H9 (cell line): ENCODE data around the gene CLDN20. TPM values are rescaled to one million over a fixed set of nuclear protein-coding genes. Genes with fewer than 3 reads are reported as not detected.

Experiments used
- DNase-seq: peaks from one replicate; pipeline ENCODE4 v3.0.0-alpha.2; 2017
- H2AFZ ChIP-seq: one replicate; pipeline ENCODE4 v1.6.1; 2013; ENCODE audit warnings: mild to moderate bottlenecking, low read length, control low read depth, moderate library complexity
- H2AK5ac ChIP-seq: 2 replicates; pipeline ENCODE4 v1.6.1; 2013; ENCODE audit warnings: low read length, control low read depth, mixed read lengths; ENCODE audit not compliant: insufficient read length
- H2BK120ac ChIP-seq: one replicate; pipeline ENCODE4 v1.6.1; 2013; ENCODE audit warnings: low read depth, mild to moderate bottlenecking, low read length, control low read depth, inconsistent platforms; ENCODE audit not compliant: poor library complexity, severe bottlenecking
- H2BK12ac ChIP-seq: 2 replicates; pipeline ENCODE4 v1.6.1; 2013; ENCODE audit warnings: low read length, control low read depth, mixed read lengths, low read depth; ENCODE audit not compliant: insufficient read length
- H2BK15ac ChIP-seq: 2 replicates; pipeline ENCODE4 v1.6.1; 2013; ENCODE audit warnings: low read depth, low read length, control low read depth
- H2BK20ac ChIP-seq: one replicate; pipeline ENCODE4 v1.6.1; 2013; ENCODE audit warnings: low read depth, mild to moderate bottlenecking, low read length, control low read depth, inconsistent platforms; ENCODE audit not compliant: poor library complexity, severe bottlenecking
- H2BK5ac ChIP-seq: 2 replicates; pipeline ENCODE4 v1.6.1; 2013; ENCODE audit warnings: low read length, control low read depth, mixed read lengths; ENCODE audit not compliant: insufficient read length
- H3K14ac ChIP-seq: 2 replicates; pipeline ENCODE4 v1.6.1; 2013; ENCODE audit warnings: low read length, control low read depth; ENCODE audit not compliant: insufficient read depth
- H3K18ac ChIP-seq: 2 replicates; pipeline ENCODE4 v1.6.1; 2013; ENCODE audit warnings: low read depth, mild to moderate bottlenecking, mixed read lengths, low read length, control low read depth; ENCODE audit not compliant: insufficient read length
- H3K23ac ChIP-seq: 2 replicates; pipeline ENCODE4 v1.6.1; 2013; ENCODE audit warnings: low read length, control low read depth, mixed read lengths, low read depth; ENCODE audit not compliant: insufficient read length
- H3K23me2 ChIP-seq: 2 replicates; pipeline ENCODE4 v1.6.1; 2013; ENCODE audit warnings: low read depth, mild to moderate bottlenecking, mixed read lengths, low read length, control low read depth; ENCODE audit not compliant: insufficient read length, poor library complexity, severe bottlenecking
- H3K27ac ChIP-seq: 2 replicates; pipeline ENCODE4 v1.5.1; 2013; ENCODE audit warnings: low read length, control low read depth, mixed read lengths, low read depth; ENCODE audit not compliant: insufficient read length
- H3K27me3 ChIP-seq: 2 replicates; pipeline ENCODE4 v1.6.1; 2013; ENCODE audit warnings: low read length, control low read depth, inconsistent platforms; ENCODE audit not compliant: insufficient read depth
- H3K4ac ChIP-seq: 2 replicates; pipeline ENCODE4 v1.6.1; 2013; ENCODE audit warnings: low read depth, mild to moderate bottlenecking, control low read depth, inconsistent platforms, low read length, moderate library complexity
- H3K4me1 ChIP-seq: 2 replicates; pipeline ENCODE4 v1.6.1; 2013; ENCODE audit warnings: low read length, control low read depth, inconsistent platforms; ENCODE audit not compliant: insufficient read depth
- H3K4me2 ChIP-seq: 2 replicates; pipeline ENCODE4 v1.6.1; 2013; ENCODE audit warnings: low read length, control low read depth, mixed read lengths; ENCODE audit not compliant: insufficient read length, insufficient read depth
- H3K56ac ChIP-seq: 2 replicates; pipeline ENCODE4 v1.6.1; 2013; ENCODE audit warnings: low read depth, mild to moderate bottlenecking, mixed read lengths, low read length, control low read depth; ENCODE audit not compliant: insufficient read length
- H3K79me1 ChIP-seq: 2 replicates; pipeline ENCODE4 v1.6.1; 2013; ENCODE audit warnings: low read depth, mild to moderate bottlenecking, moderate library complexity, low read length, control low read depth, inconsistent platforms; ENCODE audit not compliant: insufficient read depth, poor library complexity, severe bottlenecking
- H3K79me2 ChIP-seq: 2 replicates; pipeline ENCODE4 v1.6.1; 2013; ENCODE audit warnings: low read length, control low read depth, inconsistent platforms; ENCODE audit not compliant: insufficient read depth
- H3K9ac ChIP-seq: 2 replicates; pipeline ENCODE4 v1.6.1; 2013; ENCODE audit warnings: low read length, control low read depth, mixed read lengths; ENCODE audit not compliant: insufficient read length; ENCODE audit errors: extremely low read depth
- H3K9me3 ChIP-seq: one replicate; pipeline ENCODE4 v1.6.1; 2013; ENCODE audit warnings: low read depth, low read length, inconsistent platforms; ENCODE audit not compliant: control insufficient read depth
- H3T11ph ChIP-seq: one replicate; pipeline ENCODE4 v1.6.1; 2013; ENCODE audit warnings: mild to moderate bottlenecking, low read length, control low read depth, inconsistent platforms
- H4K20me1 ChIP-seq: one replicate; pipeline ENCODE4 v1.6.1; 2013; ENCODE audit not compliant: control insufficient read depth, insufficient read length, insufficient read depth
- H4K5ac ChIP-seq: 2 replicates; pipeline ENCODE4 v1.6.1; 2013; ENCODE audit warnings: low read depth, mild to moderate bottlenecking, mixed read lengths, low read length, control low read depth; ENCODE audit not compliant: insufficient read length
- H4K8ac ChIP-seq: replicated peaks from 2 replicates; pipeline ENCODE4 v1.6.1; 2013; ENCODE audit warnings: low read length, control low read depth, mixed read lengths, low read depth; ENCODE audit not compliant: insufficient read length
- H4K91ac ChIP-seq: 2 replicates; pipeline ENCODE4 v1.6.1; 2013; ENCODE audit warnings: low read depth, mild to moderate bottlenecking, moderate library complexity, mixed read lengths, low read length, control low read depth; ENCODE audit not compliant: insufficient read length
- H3K27ac Mint-ChIP-seq, 3 experiments: 2 replicates in 2 of 3; 3 replicates in 1 of 3; pipeline ENCODE4 v1.8.0; 2020 to 2021; ENCODE audit warnings: mixed read lengths in 3 of 3, mild to moderate bottlenecking in 1 of 3, moderate library complexity in 1 of 3
- H3K27me3 Mint-ChIP-seq: 2 replicates; pipeline ENCODE4 v1.8.0; 2021; ENCODE audit warnings: low read depth, mild to moderate bottlenecking, moderate library complexity, mixed read lengths
- H3K36me3 Mint-ChIP-seq, 3 experiments: 2 replicates in 2 of 3; 3 replicates in 1 of 3; pipeline ENCODE4 v1.8.0; 2020 to 2021; ENCODE audit warnings: low read depth in 3 of 3, mixed read lengths in 3 of 3; ENCODE audit not compliant: insufficient read depth in 1 of 3
- H3K4me1 Mint-ChIP-seq, 2 experiments: 2 replicates each; pipeline ENCODE4 v1.8.0; 2020; ENCODE audit warnings: mixed read lengths in 2 of 2
- H3K4me3 Mint-ChIP-seq, 2 experiments: 2 replicates in 1 of 2; 3 replicates in 1 of 2; pipeline ENCODE4 v1.8.0; 2020 to 2021; ENCODE audit warnings: mild to moderate bottlenecking in 2 of 2, mixed read lengths in 2 of 2, moderate library complexity in 1 of 2
- H3K9me3 Mint-ChIP-seq, 2 experiments: 2 replicates in 1 of 2; 3 replicates in 1 of 2; pipeline ENCODE4 v1.8.0; 2020; ENCODE audit warnings: mild to moderate bottlenecking in 2 of 2, mixed read lengths in 2 of 2, moderate library complexity in 1 of 2
- CTCF ChIP-seq: fragments of 200-600 bp; sonication (generic); conservative IDR thresholded peaks from 3 replicates; pipeline ENCODE4 v1.8.0; 2021; ENCODE audit warnings: antibody characterized with exemption, mild to moderate bottlenecking
- WGBS: extraction: QIAGEN DNeasy Blood & Tissue Kit; methylation state at CpG from one replicate; pipeline ENCODE4 v1.1.7; 2013; ENCODE audit warnings: missing lambda C conversion rate, low lambda C conversion rate, mixed read lengths; ENCODE audit not compliant: insufficient read length; ENCODE audit errors: extremely low coverage; 5-methylcytosine and 5-hydroxymethylcytosine counted together
- total RNA-seq: library from RNA; stranded (reverse); gene quantifications from 2 replicates; pipeline ENCODE4 v1.2.1, GENCODE V29; 2021

CLDN20 gene
- total RNA-seq, 1 experiment from 2014 or later, result not detected

DNA sequence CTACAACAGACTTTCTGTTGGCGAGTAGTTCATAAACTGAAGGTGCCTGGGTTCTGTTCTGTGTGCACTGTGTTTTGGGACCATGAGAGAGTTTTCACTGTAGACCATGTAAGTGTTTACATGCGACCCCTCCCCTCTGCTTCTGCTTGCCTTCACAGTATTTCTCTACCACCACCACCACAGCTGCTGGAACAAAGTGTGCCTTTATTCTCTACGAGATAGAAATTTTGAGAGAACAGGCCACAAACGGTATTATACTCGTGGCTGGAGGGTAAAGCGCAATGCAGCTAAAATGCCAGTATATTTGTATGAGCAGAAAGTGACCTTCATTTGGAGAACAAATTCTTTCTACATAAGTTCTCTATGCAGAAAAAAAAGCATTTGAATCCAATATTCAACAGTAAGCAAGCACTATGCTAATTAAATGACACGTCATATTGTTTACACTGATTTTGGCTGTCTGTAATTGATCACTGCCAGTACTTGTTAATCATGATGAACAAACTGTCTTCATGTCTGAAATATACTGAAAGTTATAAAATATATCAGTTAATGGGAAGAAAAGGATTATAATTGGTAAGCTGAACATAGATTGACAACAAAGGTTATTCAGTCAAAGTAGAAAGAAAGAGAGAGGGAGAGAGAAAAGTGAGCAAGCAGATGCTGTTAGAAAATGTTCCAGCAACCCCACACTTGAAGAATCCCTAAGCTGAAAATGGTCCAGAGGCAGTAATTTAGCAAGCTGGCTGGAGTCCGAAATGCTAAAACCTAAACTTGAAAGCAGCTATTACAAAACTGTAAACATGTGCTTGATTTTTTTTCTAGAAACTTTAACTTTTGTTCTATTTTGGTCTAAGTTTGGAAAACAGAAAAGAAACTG is 8.8 kb downstream of the CLDN20 start:
- Histone ChIP-seq H3K4ac (no peak overlapping the region), H2BK12ac (no peak overlapping the region), H3K18ac (no peak overlapping the region), H3K79me1 (no peaks in the 10 kb centered on the region), H4K20me1 (no peaks in the 10 kb centered on the region), H3K4me1 (peaks cover 4% of the 10 kb centered on the region; the same call in 1 of the 2 replicates), H2BK20ac (peak overlapping the region; percentile 61), H3K56ac (no peak overlapping the region), H2AK5ac (peak overlapping the region; percentile 37), H2BK5ac (no peak overlapping the region), H3K23ac (no peak overlapping the region), H2AFZ (no peak overlapping the region), H3T11ph (peak overlapping the region; percentile 86), H2BK15ac (no peak overlapping the region), H3K9me3 (no peaks in the 10 kb centered on the region), H4K91ac (no peak overlapping the region), H3K9ac (no peak overlapping the region), H3K14ac (no peak overlapping the region), H2BK120ac (no peak overlapping the region), H3K27me3 (no peaks in the 10 kb centered on the region), H4K8ac (no peak overlapping the region), H4K5ac (no peak overlapping the region), H3K23me2 (no peaks in the 10 kb centered on the region), H3K4me2 (no peak overlapping the region), H3K27ac (peak overlapping the region; percentile 67), H3K79me2 (0 out of 2 replicates have a peak, but pooled peaks cover 1% of the 10 kb centered on the region)
- no peak for DNase-seq
- peaks cover 0 to 3% of the 10 kb centered on the region in 2 experiments; a peak in 1 of 5 replicates for H3K9me3 Mint-ChIP-seq
- peaks cover 23 to 27% of the 10 kb centered on the region in 2 experiments for H3K4me1 Mint-ChIP-seq
- H3K27ac Mint-ChIP-seq, result peak overlapping the region; percentile 49 to 89 (median 67); a peak in 6 of 7 replicates
- no peaks in the 10 kb centered on the region for H3K27me3 Mint-ChIP-seq
- WGBS, result no CpG with 5 or more reads among the region's 8 CpGs
- no peak overlapping the region for H3K4me3 Mint-ChIP-seq
- peaks cover 12 to 20% (median 18%) of the 10 kb centered on the region in 3 experiments for H3K36me3 Mint-ChIP-seq
- no peak for TF ChIP-seq CTCF
